ENCODE results near the gene KIAA1671.

The KIAA1671 gene

GRCh38 chr22:25153961-25154666, 201.6 kb downstream of the KIAA1671 start:
- DNase-seq, result no peak

- no peak for DNase-seq
Measured at GRCh38 chr22:25154667-25154999, 202.1 kb downstream of the KIAA1671 start.

GRCh38 chr22:25156736-25157135, 204.2 kb downstream of the KIAA1671 start:
- DNase-seq, result no peak

- DNase-seq, result no peak
Measured at GRCh38 chr22:25159028-25159427, 206.5 kb downstream of the KIAA1671 start.

GRCh38 chr22:25160120-25160996, 207.8 kb downstream of the KIAA1671 start:
- DNase-seq, result no peak

- no peak for DNase-seq
Measured at GRCh38 chr22:25161017-25161915, 208.8 kb downstream of the KIAA1671 start.

- DNase-seq, result no peak
Measured at GRCh38 chr22:25161916-25162530, 209.5 kb downstream of the KIAA1671 start.

- no peak for DNase-seq
Measured at GRCh38 chr22:25162561-25162960, 210.0 kb downstream of the KIAA1671 start.

- no peak for DNase-seq
Measured at GRCh38 chr22:25165785-25166184, 213.3 kb downstream of the KIAA1671 start.

- DNase-seq, result no peak
Measured at GRCh38 chr22:25166266-25167040, 213.9 kb downstream of the KIAA1671 start.

GRCh38 chr22:25167082-25167481, 214.6 kb downstream of the KIAA1671 start:
- no peak for DNase-seq

GRCh38 chr22:25167834-25168601, 215.5 kb downstream of the KIAA1671 start:
- no peak for DNase-seq

GRCh38 chr22:25169278-25170031, 216.9 kb downstream of the KIAA1671 start:
- no peak for DNase-seq

GRCh38 chr22:25170426-25170980, 218.0 kb downstream of the KIAA1671 start:
- no peak for DNase-seq

- DNase-seq, result peak in 1 of 2 donors; percentile 32
Measured at GRCh38 chr22:25172153-25172552, 219.6 kb downstream of the KIAA1671 start.

GRCh38 chr22:25174156-25174887, 221.8 kb downstream of the KIAA1671 start:
- no peak for DNase-seq

GRCh38 chr22:25174888-25175411, 222.4 kb downstream of the KIAA1671 start:
- DNase-seq, result no peak

GRCh38 chr22:25176175-25176574, 223.7 kb downstream of the KIAA1671 start:
- no peak for DNase-seq

GRCh38 chr22:25176799-25177198, 224.3 kb downstream of the KIAA1671 start:
- no peak for DNase-seq

All from CD4-positive, alpha-beta T cell treated with Interferon alpha-2 for 1 hour (primary cell).